H9 (cell line): ENCODE data around the gene CCDC160. TPM values are rescaled to one million over a fixed set of nuclear protein-coding genes. Genes with fewer than 3 reads are reported as not detected.

Experiments
- DNase-seq: peaks from one replicate; pipeline ENCODE4 v3.0.0-alpha.2; 2017
- H2AFZ ChIP-seq: one replicate; pipeline ENCODE4 v1.6.1; 2013; ENCODE audit warnings: mild to moderate bottlenecking, low read length, control low read depth, moderate library complexity
- H2AK5ac ChIP-seq: 2 replicates; pipeline ENCODE4 v1.6.1; 2013; ENCODE audit warnings: low read length, control low read depth, mixed read lengths; ENCODE audit not compliant: insufficient read length
- H2BK120ac ChIP-seq: one replicate; pipeline ENCODE4 v1.6.1; 2013; ENCODE audit warnings: low read depth, mild to moderate bottlenecking, low read length, control low read depth, inconsistent platforms; ENCODE audit not compliant: poor library complexity, severe bottlenecking
- H2BK12ac ChIP-seq: 2 replicates; pipeline ENCODE4 v1.6.1; 2013; ENCODE audit warnings: low read length, control low read depth, mixed read lengths, low read depth; ENCODE audit not compliant: insufficient read length
- H2BK15ac ChIP-seq: 2 replicates; pipeline ENCODE4 v1.6.1; 2013; ENCODE audit warnings: low read depth, low read length, control low read depth
- H2BK20ac ChIP-seq: one replicate; pipeline ENCODE4 v1.6.1; 2013; ENCODE audit warnings: low read depth, mild to moderate bottlenecking, low read length, control low read depth, inconsistent platforms; ENCODE audit not compliant: poor library complexity, severe bottlenecking
- H2BK5ac ChIP-seq: 2 replicates; pipeline ENCODE4 v1.6.1; 2013; ENCODE audit warnings: low read length, control low read depth, mixed read lengths; ENCODE audit not compliant: insufficient read length
- H3K14ac ChIP-seq: 2 replicates; pipeline ENCODE4 v1.6.1; 2013; ENCODE audit warnings: low read length, control low read depth; ENCODE audit not compliant: insufficient read depth
- H3K18ac ChIP-seq: 2 replicates; pipeline ENCODE4 v1.6.1; 2013; ENCODE audit warnings: low read depth, mild to moderate bottlenecking, mixed read lengths, low read length, control low read depth; ENCODE audit not compliant: insufficient read length
- H3K23ac ChIP-seq: 2 replicates; pipeline ENCODE4 v1.6.1; 2013; ENCODE audit warnings: low read length, control low read depth, mixed read lengths, low read depth; ENCODE audit not compliant: insufficient read length
- H3K23me2 ChIP-seq: 2 replicates; pipeline ENCODE4 v1.6.1; 2013; ENCODE audit warnings: low read depth, mild to moderate bottlenecking, mixed read lengths, low read length, control low read depth; ENCODE audit not compliant: insufficient read length, poor library complexity, severe bottlenecking
- H3K27ac ChIP-seq: 2 replicates; pipeline ENCODE4 v1.5.1; 2013; ENCODE audit warnings: low read length, control low read depth, mixed read lengths, low read depth; ENCODE audit not compliant: insufficient read length
- H3K27me3 ChIP-seq: 2 replicates; pipeline ENCODE4 v1.6.1; 2013; ENCODE audit warnings: low read length, control low read depth, inconsistent platforms; ENCODE audit not compliant: insufficient read depth
- H3K4ac ChIP-seq: 2 replicates; pipeline ENCODE4 v1.6.1; 2013; ENCODE audit warnings: low read depth, mild to moderate bottlenecking, control low read depth, inconsistent platforms, low read length, moderate library complexity
- H3K4me1 ChIP-seq: 2 replicates; pipeline ENCODE4 v1.6.1; 2013; ENCODE audit warnings: low read length, control low read depth, inconsistent platforms; ENCODE audit not compliant: insufficient read depth
- H3K4me2 ChIP-seq: 2 replicates; pipeline ENCODE4 v1.6.1; 2013; ENCODE audit warnings: low read length, control low read depth, mixed read lengths; ENCODE audit not compliant: insufficient read length, insufficient read depth
- H3K56ac ChIP-seq: 2 replicates; pipeline ENCODE4 v1.6.1; 2013; ENCODE audit warnings: low read depth, mild to moderate bottlenecking, mixed read lengths, low read length, control low read depth; ENCODE audit not compliant: insufficient read length
- H3K79me1 ChIP-seq: 2 replicates; pipeline ENCODE4 v1.6.1; 2013; ENCODE audit warnings: low read depth, mild to moderate bottlenecking, moderate library complexity, low read length, control low read depth, inconsistent platforms; ENCODE audit not compliant: insufficient read depth, poor library complexity, severe bottlenecking
- H3K79me2 ChIP-seq: 2 replicates; pipeline ENCODE4 v1.6.1; 2013; ENCODE audit warnings: low read length, control low read depth, inconsistent platforms; ENCODE audit not compliant: insufficient read depth
- H3K9ac ChIP-seq: 2 replicates; pipeline ENCODE4 v1.6.1; 2013; ENCODE audit warnings: low read length, control low read depth, mixed read lengths; ENCODE audit not compliant: insufficient read length; ENCODE audit errors: extremely low read depth
- H3K9me3 ChIP-seq: one replicate; pipeline ENCODE4 v1.6.1; 2013; ENCODE audit warnings: low read depth, low read length, inconsistent platforms; ENCODE audit not compliant: control insufficient read depth
- H3T11ph ChIP-seq: one replicate; pipeline ENCODE4 v1.6.1; 2013; ENCODE audit warnings: mild to moderate bottlenecking, low read length, control low read depth, inconsistent platforms
- H4K20me1 ChIP-seq: one replicate; pipeline ENCODE4 v1.6.1; 2013; ENCODE audit not compliant: control insufficient read depth, insufficient read length, insufficient read depth
- H4K5ac ChIP-seq: 2 replicates; pipeline ENCODE4 v1.6.1; 2013; ENCODE audit warnings: low read depth, mild to moderate bottlenecking, mixed read lengths, low read length, control low read depth; ENCODE audit not compliant: insufficient read length
- H4K8ac ChIP-seq: replicated peaks from 2 replicates; pipeline ENCODE4 v1.6.1; 2013; ENCODE audit warnings: low read length, control low read depth, mixed read lengths, low read depth; ENCODE audit not compliant: insufficient read length
- H4K91ac ChIP-seq: 2 replicates; pipeline ENCODE4 v1.6.1; 2013; ENCODE audit warnings: low read depth, mild to moderate bottlenecking, moderate library complexity, mixed read lengths, low read length, control low read depth; ENCODE audit not compliant: insufficient read length
- H3K27ac Mint-ChIP-seq, 3 experiments: 2 replicates in 2 of 3; 3 replicates in 1 of 3; pipeline ENCODE4 v1.8.0; 2020 to 2021; ENCODE audit warnings: mixed read lengths in 3 of 3, mild to moderate bottlenecking in 1 of 3, moderate library complexity in 1 of 3
- H3K27me3 Mint-ChIP-seq: 2 replicates; pipeline ENCODE4 v1.8.0; 2021; ENCODE audit warnings: low read depth, mild to moderate bottlenecking, moderate library complexity, mixed read lengths
- H3K36me3 Mint-ChIP-seq, 3 experiments: 2 replicates in 2 of 3; 3 replicates in 1 of 3; pipeline ENCODE4 v1.8.0; 2020 to 2021; ENCODE audit warnings: low read depth in 3 of 3, mixed read lengths in 3 of 3; ENCODE audit not compliant: insufficient read depth in 1 of 3
- H3K4me1 Mint-ChIP-seq, 2 experiments: 2 replicates each; pipeline ENCODE4 v1.8.0; 2020; ENCODE audit warnings: mixed read lengths in 2 of 2
- H3K4me3 Mint-ChIP-seq, 2 experiments: 2 replicates in 1 of 2; 3 replicates in 1 of 2; pipeline ENCODE4 v1.8.0; 2020 to 2021; ENCODE audit warnings: mild to moderate bottlenecking in 2 of 2, mixed read lengths in 2 of 2, moderate library complexity in 1 of 2
- H3K9me3 Mint-ChIP-seq, 2 experiments: 2 replicates in 1 of 2; 3 replicates in 1 of 2; pipeline ENCODE4 v1.8.0; 2020; ENCODE audit warnings: mild to moderate bottlenecking in 2 of 2, mixed read lengths in 2 of 2, moderate library complexity in 1 of 2
- CTCF ChIP-seq: fragments of 200-600 bp; sonication (generic); conservative IDR thresholded peaks from 3 replicates; pipeline ENCODE4 v1.8.0; 2021; ENCODE audit warnings: antibody characterized with exemption, mild to moderate bottlenecking
- WGBS: extraction: QIAGEN DNeasy Blood & Tissue Kit; methylation state at CpG from one replicate; pipeline ENCODE4 v1.1.7; 2013; ENCODE audit warnings: missing lambda C conversion rate, low lambda C conversion rate, mixed read lengths; ENCODE audit not compliant: insufficient read length; ENCODE audit errors: extremely low coverage; 5-methylcytosine and 5-hydroxymethylcytosine counted together
- total RNA-seq: library from RNA; stranded (reverse); gene quantifications from 2 replicates; pipeline ENCODE4 v1.2.1, GENCODE V29; 2021

CCDC160 gene
- total RNA-seq, 1 experiment from 2014 or later: 1.2 TPM

- Histone ChIP-seq H3K18ac (no peak overlapping the region), H3K56ac (no peak overlapping the region), H3K23ac (no peak overlapping the region), H4K5ac (no peak overlapping the region), H2BK20ac (no peak overlapping the region), H3K14ac (no peak overlapping the region), H3T11ph (no peak overlapping the region), H3K79me1 (no peaks in the 10 kb centered on the region), H4K91ac (no peak overlapping the region), H2AFZ (no peak overlapping the region), H3K27me3 (no peaks in the 10 kb centered on the region), H3K4me2 (no peak overlapping the region), H3K4me1 (peaks cover 8% of the 10 kb centered on the region; the same call in 1 of the 2 replicates), H4K8ac (no peak overlapping the region), H2BK15ac (no peak overlapping the region), H3K27ac (no peak overlapping the region), H3K4ac (no peak overlapping the region), H2BK5ac (no peak overlapping the region), H3K79me2 (no peaks in the 10 kb centered on the region), H3K23me2 (peaks cover 4% of the 10 kb centered on the region), H4K20me1 (no peaks in the 10 kb centered on the region), H2BK120ac (no peak overlapping the region), H2BK12ac (no peak overlapping the region), H3K9ac (no peak overlapping the region), H3K9me3 (no peaks in the 10 kb centered on the region), H2AK5ac (no peak overlapping the region)
- WGBS: no CpG with 5 or more reads among the region's 2 CpGs
- peaks cover 8% of the 10 kb centered on the region for H3K27me3 Mint-ChIP-seq
- H3K36me3 Mint-ChIP-seq: peaks cover 0 to 2% (median 0%) of the 10 kb centered on the region in 3 experiments; a peak in 1 of 7 replicates
- 0 out of 5 replicates have a peak overlapping the region, but pooled peaks of 1 of the 2 experiments have one; percentile 13 for H3K4me3 Mint-ChIP-seq
- peaks cover 27 to 46% of the 10 kb centered on the region in 2 experiments for H3K4me1 Mint-ChIP-seq
- peaks cover 0 to 33% of the 10 kb centered on the region in 2 experiments; a peak in 2 of 5 replicates for H3K9me3 Mint-ChIP-seq
- peak overlapping the region in 1 of 3 experiments; percentile 46; a peak in 3 of 7 replicates for H3K27ac Mint-ChIP-seq
- TF ChIP-seq CTCF: no peak
- no peak for DNase-seq
Observed at GRCh38 chrX:134240209-134240608, 3.2 kb downstream of the CCDC160 start.
